D721Med (cell line): ENCODE results near the gene SPOCK1.

Experiments used
- DNase-seq: peaks from one replicate; pipeline ENCODE4 v3.0.0; 2011; ENCODE audit warnings: low spot score; ENCODE audit not compliant: insufficient read length
- FAIRE-seq: peaks from 2 replicates; lab custom pipeline; 2011; peaks lifted over from hg19 to GRCh38; lab: Jason Lieb, UNC
- CTCF ChIP-seq: IDR thresholded peaks from 2 replicates; pipeline ENCODE4 v1.5.1; 2012; ENCODE audit warnings: mild to moderate bottlenecking, control low read depth; ENCODE audit not compliant: insufficient read depth; ENCODE audit errors: missing control alignments

SPOCK1 gene

GRCh38 chr5:137332296-137332695, 166.8 kb downstream of the SPOCK1 start:
- DNase-seq (no peak), FAIRE-seq (no peak)
- no peak for TF ChIP-seq CTCF

- DNase-seq (no peak), FAIRE-seq (no peak)
- TF ChIP-seq CTCF, result no peak
Measured at GRCh38 chr5:137329586-137330296, 169.4 kb downstream of the SPOCK1 start.

GRCh38 chr5:137328991-137329390, 170.1 kb downstream of the SPOCK1 start:
- FAIRE-seq (no peak), DNase-seq (no peak)
- TF ChIP-seq CTCF, result no peak

- no peak for DNase-seq
- no peak for FAIRE-seq
- no peak for TF ChIP-seq CTCF
Measured at GRCh38 chr5:137328463-137328862, 170.7 kb downstream of the SPOCK1 start.

GRCh38 chr5:137325721-137326120, 173.4 kb downstream of the SPOCK1 start:
- DNase-seq (no peak), FAIRE-seq (no peak)
- no peak for TF ChIP-seq CTCF

GRCh38 chr5:137320056-137321045, 178.8 kb downstream of the SPOCK1 start:
- DNase-seq (peak; percentile 42), FAIRE-seq (no peak)
- peak; percentile 68 for TF ChIP-seq CTCF
